Measurements from ENCODE around the gene MCRIP1.
"Not testable (repeated sequence)": the region's sequence is repeated elsewhere in the genome, so short reads cannot be mapped to it uniquely, and the experiment has no call there.

The MCRIP1 gene

DNA sequence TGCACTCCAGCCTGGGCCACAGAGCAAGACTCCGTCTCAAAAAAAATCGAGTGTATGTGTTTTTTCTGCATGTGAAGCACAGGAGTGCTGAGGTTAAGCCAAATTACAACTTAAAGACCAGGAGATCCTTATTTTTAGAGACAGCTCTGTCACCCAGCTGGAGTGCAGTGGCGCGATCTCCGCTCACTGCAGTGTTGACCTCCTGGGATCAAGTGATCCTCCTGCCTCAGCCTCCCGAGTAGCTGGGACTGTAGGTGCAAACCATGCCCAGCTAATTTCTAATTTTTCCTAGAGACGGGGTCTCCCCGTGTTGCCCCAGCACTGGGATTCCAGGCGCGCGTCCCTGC is 9.3 kb upstream of the MCRIP1 start:
- DNase-seq, result no peak
- H3K23ac ChIP-seq (ENCODE audit: low read length in 2 of 2), result no peak overlapping the region
- H3K4me3 ChIP-seq (ENCODE audit: insufficient read depth in 1 of 2, low read depth in 1 of 2, low read length in 2 of 2), result no peak overlapping the region
- H3K18ac ChIP-seq (ENCODE audit: low read depth in 1 of 2, low read length in 2 of 2), result no peak overlapping the region
- H3K4me1 ChIP-seq (ENCODE audit: control insufficient read depth, insufficient read depth, low read depth, low read length), result peaks cover 7% of the 10 kb centered on the region
- peaks cover 53 to 62% of the 10 kb centered on the region in 2 experiments for H3K36me3 ChIP-seq (ENCODE audit: control insufficient read depth in 1 of 2, insufficient read depth in 2 of 2, low read depth in 1 of 2, low read length in 2 of 2)
- H2AFZ ChIP-seq (ENCODE audit: low read depth, low read length), result no peak overlapping the region
- H3K27ac ChIP-seq (ENCODE audit: low read length, poor library complexity, severe bottlenecking), result no peak overlapping the region
- no peak overlapping the region for H4K8ac ChIP-seq (ENCODE audit: low read length)
- H3K9ac ChIP-seq (ENCODE audit: low read length), result peak overlapping the region; percentile 29
- H3K79me1 ChIP-seq (replicated peaks; ENCODE audit: low read length, poor library complexity, severe bottlenecking), result peaks cover 19% of the 10 kb centered on the region
- H2AK5ac ChIP-seq (ENCODE audit: low read length, severe bottlenecking), result no peak overlapping the region
- H3K27me3 ChIP-seq (ENCODE audit: control insufficient read depth in 1 of 2, insufficient read depth in 1 of 2, low read length in 2 of 2), result no peaks in the 10 kb centered on the region
- no peaks in the 10 kb centered on the region for H3K9me3 ChIP-seq (ENCODE audit: control insufficient read depth, low read length)
- WGBS, result 97% methylated on average over 11 of the region's 11 CpGs
- H3K4ac ChIP-seq (ENCODE audit: low read depth in 1 of 2, low read length in 2 of 2), result no peak overlapping the region
- no peak overlapping the region for H2BK5ac ChIP-seq (ENCODE audit: low read depth, low read length, poor library complexity, severe bottlenecking)
- no peak overlapping the region for H4K91ac ChIP-seq (ENCODE audit: low read length)
- no peak overlapping the region for H3K14ac ChIP-seq (ENCODE audit: low read length in 2 of 2)
- H2BK120ac ChIP-seq (ENCODE audit: low read depth, low read length), result no peak overlapping the region
- no peak overlapping the region for H2BK12ac ChIP-seq (ENCODE audit: low read length in 2 of 2)
- H2BK15ac ChIP-seq (ENCODE audit: low read depth, poor library complexity, severe bottlenecking), result no peak overlapping the region
- no peak overlapping the region for H3K4me2 ChIP-seq (ENCODE audit: low read length, poor library complexity, severe bottlenecking)

DNA sequence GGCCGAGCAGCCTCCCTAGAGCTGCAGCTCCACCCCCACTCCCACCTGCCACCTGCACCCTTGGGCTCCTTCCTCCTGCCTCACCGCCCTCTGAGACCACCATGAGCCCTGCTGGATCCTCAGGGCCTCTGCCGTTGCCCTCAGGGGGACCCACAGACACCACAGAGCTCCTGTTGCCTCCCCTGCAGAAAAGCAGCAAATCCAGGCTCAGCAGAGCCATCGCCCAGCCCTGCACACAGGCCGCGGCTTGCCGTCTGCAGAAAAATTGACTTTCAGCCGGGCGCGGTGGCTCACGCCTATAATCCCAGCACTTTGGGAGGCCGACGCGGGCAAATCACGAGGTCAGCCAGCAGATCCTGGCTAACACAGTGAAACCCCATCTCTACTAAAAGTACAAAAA is 8.8 kb upstream of the MCRIP1 start:
- no peak for DNase-seq
- Histone ChIP-seq H2AK5ac (ENCODE audit: low read length, severe bottlenecking) (no peak overlapping the region), H2BK12ac (ENCODE audit: low read length in 2 of 2) (peak overlapping the region in 1 of 2 experiments; percentile 11)

DNA sequence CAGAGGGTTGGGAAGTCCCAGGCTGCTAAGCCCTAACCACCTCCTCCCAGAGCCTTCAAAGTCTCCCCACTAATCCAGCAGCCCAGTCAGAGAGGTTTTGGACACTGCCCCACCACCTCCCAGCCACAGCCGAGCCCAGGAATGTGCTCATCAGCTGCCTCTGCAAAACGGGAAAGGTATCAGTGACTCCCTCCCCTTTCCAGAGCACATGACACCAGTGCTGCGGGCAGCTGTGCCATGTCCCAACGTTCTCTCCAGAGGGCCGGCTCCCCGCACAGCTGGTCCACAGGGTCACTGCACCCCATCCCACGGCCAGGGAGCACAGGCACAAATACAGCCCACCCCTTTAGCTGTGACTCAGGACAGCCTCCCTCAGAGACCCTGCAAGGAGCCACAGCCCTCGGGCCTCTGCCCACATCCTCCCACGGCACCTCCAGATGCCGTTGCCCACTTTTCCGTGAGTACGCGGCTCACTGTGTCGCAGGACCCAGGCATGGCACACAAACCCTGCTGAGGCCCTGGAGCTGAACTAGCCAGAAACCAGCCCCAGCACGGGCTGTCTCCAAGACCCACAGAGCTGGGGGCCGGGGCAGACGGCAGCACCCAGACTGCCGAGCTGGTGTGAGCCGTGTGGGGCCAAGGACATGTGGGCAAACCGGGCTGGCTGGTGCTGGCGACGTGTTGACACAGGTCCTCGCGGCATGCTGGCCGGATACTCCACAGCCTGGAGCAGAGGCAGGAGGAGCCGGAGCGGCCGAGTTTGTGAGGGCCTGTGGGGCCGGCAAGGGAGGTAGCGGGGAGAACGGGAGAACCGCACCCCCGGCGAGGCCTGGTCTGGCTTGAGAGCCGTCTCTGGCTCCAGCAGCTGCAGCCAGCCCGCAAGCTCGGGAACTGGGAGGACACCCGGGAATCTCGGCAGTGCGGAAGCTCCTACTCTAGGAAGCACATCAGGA is 8.0 kb upstream of the MCRIP1 start:
- Histone ChIP-seq H3K4me2 (ENCODE audit: low read length, poor library complexity, severe bottlenecking) (no peak overlapping the region), H2BK120ac (ENCODE audit: low read depth, low read length) (no peak overlapping the region), H4K8ac (ENCODE audit: low read length) (no peak overlapping the region), H3K36me3 (ENCODE audit: control insufficient read depth in 1 of 2, insufficient read depth in 2 of 2, low read depth in 1 of 2, low read length in 2 of 2) (peaks cover 40 to 50% of the 10 kb centered on the region in 2 experiments), H3K18ac (ENCODE audit: low read depth in 1 of 2, low read length in 2 of 2) (no peak overlapping the region), H3K79me1 (replicated peaks; ENCODE audit: low read length, poor library complexity, severe bottlenecking) (peaks cover 14% of the 10 kb centered on the region), H4K91ac (ENCODE audit: low read length) (no peak overlapping the region), H2AFZ (ENCODE audit: low read depth, low read length) (no peak overlapping the region), H3K27ac (ENCODE audit: low read length, poor library complexity, severe bottlenecking) (no peak overlapping the region), H2AK5ac (ENCODE audit: low read length, severe bottlenecking) (no peak overlapping the region), H2BK15ac (ENCODE audit: low read depth, poor library complexity, severe bottlenecking) (no peak overlapping the region), H2BK12ac (ENCODE audit: low read length in 2 of 2) (peak overlapping the region in 1 of 2 experiments; percentile 11), H3K9me3 (ENCODE audit: control insufficient read depth, low read length) (no peaks in the 10 kb centered on the region), H3K4me1 (ENCODE audit: control insufficient read depth, insufficient read depth, low read depth, low read length) (peaks cover 7% of the 10 kb centered on the region), H3K9ac (ENCODE audit: low read length) (no peak overlapping the region), H2BK5ac (ENCODE audit: low read depth, low read length, poor library complexity, severe bottlenecking) (no peak overlapping the region), H3K4me3 (ENCODE audit: insufficient read depth in 1 of 2, low read depth in 1 of 2, low read length in 2 of 2) (no peak overlapping the region), H3K27me3 (ENCODE audit: control insufficient read depth in 1 of 2, insufficient read depth in 1 of 2, low read length in 2 of 2) (no peaks in the 10 kb centered on the region), H3K4ac (ENCODE audit: low read depth in 1 of 2, low read length in 2 of 2) (no peak overlapping the region), H3K23ac (ENCODE audit: low read length in 2 of 2) (no peak overlapping the region), H3K14ac (ENCODE audit: low read length in 2 of 2) (no peak overlapping the region)
- no peak for DNase-seq
- WGBS, result 84% methylated on average over 40 of the region's 40 CpGs

More for the DNA sequence above, 8.8 kb upstream of the MCRIP1 start:
- Histone ChIP-seq H2BK15ac (ENCODE audit: low read depth, poor library complexity, severe bottlenecking) (no peak overlapping the region), H3K36me3 (ENCODE audit: control insufficient read depth in 1 of 2, insufficient read depth in 2 of 2, low read depth in 1 of 2, low read length in 2 of 2) (peaks cover 48 to 57% of the 10 kb centered on the region in 2 experiments), H3K23ac (ENCODE audit: low read length in 2 of 2) (no peak overlapping the region), H4K91ac (ENCODE audit: low read length) (no peak overlapping the region), H2BK120ac (ENCODE audit: low read depth, low read length) (no peak overlapping the region), H3K4me3 (ENCODE audit: insufficient read depth in 1 of 2, low read depth in 1 of 2, low read length in 2 of 2) (no peak overlapping the region), H3K27ac (ENCODE audit: low read length, poor library complexity, severe bottlenecking) (no peak overlapping the region), H2AFZ (ENCODE audit: low read depth, low read length) (no peak overlapping the region), H3K9ac (ENCODE audit: low read length) (no peak overlapping the region), H3K9me3 (ENCODE audit: control insufficient read depth, low read length) (no peaks in the 10 kb centered on the region), H4K8ac (ENCODE audit: low read length) (no peak overlapping the region), H3K4me1 (ENCODE audit: control insufficient read depth, insufficient read depth, low read depth, low read length) (peaks cover 7% of the 10 kb centered on the region), H3K4ac (ENCODE audit: low read depth in 1 of 2, low read length in 2 of 2) (no peak overlapping the region), H3K14ac (ENCODE audit: low read length in 2 of 2) (no peak overlapping the region), H3K27me3 (ENCODE audit: control insufficient read depth in 1 of 2, insufficient read depth in 1 of 2, low read length in 2 of 2) (no peaks in the 10 kb centered on the region), H2BK5ac (ENCODE audit: low read depth, low read length, poor library complexity, severe bottlenecking) (no peak overlapping the region), H3K4me2 (ENCODE audit: low read length, poor library complexity, severe bottlenecking) (no peak overlapping the region), H3K79me1 (replicated peaks; ENCODE audit: low read length, poor library complexity, severe bottlenecking) (peaks cover 14% of the 10 kb centered on the region), H3K18ac (ENCODE audit: low read depth in 1 of 2, low read length in 2 of 2) (no peak overlapping the region)
- WGBS, result 97% methylated on average over 15 of the region's 15 CpGs

DNA sequence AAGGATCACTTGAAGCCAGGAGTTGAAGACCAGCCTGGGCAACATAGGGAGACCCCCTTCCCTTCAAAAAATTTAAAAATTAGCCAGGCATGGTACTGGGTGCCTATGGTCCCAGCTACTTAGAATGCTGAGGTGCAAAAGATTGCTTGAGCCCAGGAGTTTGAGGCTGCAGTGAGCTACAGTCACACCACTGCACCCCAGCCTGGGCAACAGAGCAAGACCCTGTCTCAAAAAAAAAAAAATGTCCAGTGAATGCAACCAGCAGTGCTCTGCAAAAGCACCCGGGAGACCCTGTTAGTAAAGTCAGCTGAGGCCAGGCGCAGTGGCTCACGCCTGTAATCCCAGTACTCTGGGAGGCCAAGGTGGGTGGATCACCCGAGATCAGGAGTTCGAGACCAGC is 7.0 kb upstream of the MCRIP1 start:
- H3K4me3 ChIP-seq (ENCODE audit: insufficient read depth in 1 of 2, low read depth in 1 of 2, low read length in 2 of 2); H3K4ac ChIP-seq (ENCODE audit: low read depth in 1 of 2, low read length in 2 of 2); H3K27me3 ChIP-seq (ENCODE audit: control insufficient read depth in 1 of 2, insufficient read depth in 1 of 2, low read length in 2 of 2); H2BK120ac ChIP-seq (ENCODE audit: low read depth, low read length); H4K8ac ChIP-seq (ENCODE audit: low read length); H4K91ac ChIP-seq (ENCODE audit: low read length); H2BK15ac ChIP-seq (ENCODE audit: low read depth, poor library complexity, severe bottlenecking); H3K23ac ChIP-seq (ENCODE audit: low read length in 2 of 2); H3K18ac ChIP-seq (ENCODE audit: low read depth in 1 of 2, low read length in 2 of 2); H2AFZ ChIP-seq (ENCODE audit: low read depth, low read length); H2BK5ac ChIP-seq (ENCODE audit: low read depth, low read length, poor library complexity, severe bottlenecking); H3K9me3 ChIP-seq (ENCODE audit: control insufficient read depth, low read length); H3K4me2 ChIP-seq (ENCODE audit: low read length, poor library complexity, severe bottlenecking); H3K27ac ChIP-seq (ENCODE audit: low read length, poor library complexity, severe bottlenecking); DNase-seq; H3K4me1 ChIP-seq (ENCODE audit: control insufficient read depth, insufficient read depth, low read depth, low read length); H3K14ac ChIP-seq (ENCODE audit: low read length in 2 of 2); H3K79me1 ChIP-seq (replicated peaks; ENCODE audit: low read length, poor library complexity, severe bottlenecking); H3K9ac ChIP-seq (ENCODE audit: low read length); H2AK5ac ChIP-seq (ENCODE audit: low read length, severe bottlenecking); H2BK12ac ChIP-seq (ENCODE audit: low read length in 2 of 2): not testable (repeated sequence)
- WGBS, result 95% methylated on average over 5 of the region's 5 CpGs
- peaks cover 30 to 39% of the 10 kb centered on the region in 2 experiments for H3K36me3 ChIP-seq (ENCODE audit: control insufficient read depth in 1 of 2, insufficient read depth in 2 of 2, low read depth in 1 of 2, low read length in 2 of 2)
